Retinal pigment epithelial cell (primary cell): ENCODE data around the gene XIRP2.

ENCODE experiments used
- DNase-seq: peaks from one replicate; pipeline ENCODE4 v3.0.0-alpha.2; 2010; ENCODE audit warnings: low read depth
- H3K4me3 ChIP-seq: 2 replicates; pipeline ENCODE4 v1.5.1; 2011; ENCODE audit warnings: mild to moderate bottlenecking, low read length, control low read depth, moderate library complexity
- TF ChIP-seq, protein P1 (sequence below): conservative IDR thresholded peaks from 2 replicates; pipeline ENCODE4 v1.5.1; 2011; ENCODE audit warnings: low read depth, low read length, control low read depth, inconsistent platforms

The XIRP2 gene

GRCh38 chr2:166984797-166985196 lies 96.5 kb downstream of the XIRP2 start:
- TF ChIP-seq, protein P1, sequence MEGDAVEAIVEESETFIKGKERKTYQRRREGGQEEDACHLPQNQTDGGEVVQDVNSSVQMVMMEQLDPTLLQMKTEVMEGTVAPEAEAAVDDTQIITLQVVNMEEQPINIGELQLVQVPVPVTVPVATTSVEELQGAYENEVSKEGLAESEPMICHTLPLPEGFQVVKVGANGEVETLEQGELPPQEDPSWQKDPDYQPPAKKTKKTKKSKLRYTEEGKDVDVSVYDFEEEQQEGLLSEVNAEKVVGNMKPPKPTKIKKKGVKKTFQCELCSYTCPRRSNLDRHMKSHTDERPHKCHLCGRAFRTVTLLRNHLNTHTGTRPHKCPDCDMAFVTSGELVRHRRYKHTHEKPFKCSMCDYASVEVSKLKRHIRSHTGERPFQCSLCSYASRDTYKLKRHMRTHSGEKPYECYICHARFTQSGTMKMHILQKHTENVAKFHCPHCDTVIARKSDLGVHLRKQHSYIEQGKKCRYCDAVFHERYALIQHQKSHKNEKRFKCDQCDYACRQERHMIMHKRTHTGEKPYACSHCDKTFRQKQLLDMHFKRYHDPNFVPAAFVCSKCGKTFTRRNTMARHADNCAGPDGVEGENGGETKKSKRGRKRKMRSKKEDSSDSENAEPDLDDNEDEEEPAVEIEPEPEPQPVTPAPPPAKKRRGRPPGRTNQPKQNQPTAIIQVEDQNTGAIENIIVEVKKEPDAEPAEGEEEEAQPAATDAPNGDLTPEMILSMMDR, result no peak
- no peak for DNase-seq

GRCh38 chr2:166994588-166995336 lies 106.5 kb downstream of the XIRP2 start:
- DNase-seq, result no peak
- H3K4me3 ChIP-seq, result no peak overlapping the region
- TF ChIP-seq, protein P1, result no peak

More at GRCh38 chr2:166984797-166985196, 96.5 kb downstream of the XIRP2 start:
- no peak overlapping the region for H3K4me3 ChIP-seq

DNA sequence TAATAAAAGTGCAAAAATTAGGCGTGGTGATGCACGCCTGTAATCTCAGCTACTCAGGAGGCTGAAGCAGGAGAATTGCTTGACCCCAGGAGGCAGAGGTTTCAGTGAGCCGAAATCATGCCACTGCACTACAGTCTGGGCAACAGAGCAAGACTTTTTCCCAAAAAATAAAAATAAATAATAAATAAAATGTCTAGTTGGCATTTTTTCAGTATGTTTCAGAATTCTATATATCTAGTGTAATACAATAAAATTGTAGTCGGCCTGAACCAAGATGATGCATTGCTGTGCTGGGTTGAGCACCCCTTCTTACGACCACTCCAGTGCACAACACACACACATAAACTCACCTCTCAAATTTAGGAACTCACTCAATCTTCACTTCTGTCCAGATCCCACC lies 108.2 kb downstream of the XIRP2 start:
- DNase-seq, result no peak
- H3K4me3 ChIP-seq, result no peak overlapping the region
- TF ChIP-seq, protein P1, result no peak

- no peak overlapping the region for H3K4me3 ChIP-seq
- DNase-seq, result no peak
These were observed 112.9 kb downstream of the XIRP2 start for GRCh38 chr2:167001165-167001564.

GRCh38 chr2:167005096-167005495 lies 116.8 kb downstream of the XIRP2 start:
- DNase-seq, result no peak
- H3K4me3 ChIP-seq, result no peak overlapping the region

More at GRCh38 chr2:167001165-167001564, 112.9 kb downstream of the XIRP2 start:
- TF ChIP-seq, protein P1, result no peak

DNA sequence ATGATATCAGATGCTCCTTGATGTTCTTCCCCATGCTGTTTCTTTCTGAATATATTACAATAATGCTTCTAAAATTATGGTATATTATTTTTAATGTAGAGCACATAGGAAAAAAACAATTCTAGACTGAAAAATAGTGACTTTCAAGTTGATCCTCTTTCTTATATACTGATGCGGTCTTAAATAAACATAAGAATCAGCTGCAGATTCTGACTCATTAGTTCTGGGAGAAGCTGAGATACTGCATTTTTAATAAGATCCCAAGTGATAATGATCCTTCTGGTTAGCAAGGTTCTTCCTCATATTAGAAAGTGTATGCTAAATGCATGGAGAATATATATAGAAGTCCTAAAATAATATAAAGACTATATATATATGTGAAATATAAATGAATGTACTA lies 124.9 kb downstream of the XIRP2 start:
- no peak for DNase-seq
- no peak overlapping the region for H3K4me3 ChIP-seq
- TF ChIP-seq, protein P1, result no peak

More at GRCh38 chr2:167005096-167005495, 116.8 kb downstream of the XIRP2 start:
- TF ChIP-seq, protein P1, result no peak

- TF ChIP-seq, protein P1, result no peak
- DNase-seq, result no peak
- no peak overlapping the region for H3K4me3 ChIP-seq
These were observed 127.5 kb downstream of the XIRP2 start for GRCh38 chr2:167015806-167016205.
